ENCODE results near the gene EFNB2.

Gene EFNB2

GRCh38 chr13:106548064-106548696 lies 12.7 kb upstream of the EFNB2 start:
- DNase-seq = no peak

GRCh38 chr13:106541826-106542225 lies 6.4 kb upstream of the EFNB2 start:
- DNase-seq = no peak

GRCh38 chr13:106540613-106541012 lies 5.2 kb upstream of the EFNB2 start:
- DNase-seq = no peak

GRCh38 chr13:106537521-106537920 lies 2.1 kb upstream of the EFNB2 start:
- DNase-seq = no peak

GRCh38 chr13:106536244-106537034 lies 977 bp upstream of the EFNB2 start:
- DNase-seq = peak; percentile 91 to 92

GRCh38 chr13:106534639-106535551 lies 567 bp downstream of the EFNB2 start:
- DNase-seq = peak in 1 of 2 experiments; percentile 12

GRCh38 chr13:106533943-106534638 lies 1.4 kb downstream of the EFNB2 start:
- peak; percentile 11 to 24 for DNase-seq

GRCh38 chr13:106533101-106533942 lies 2.1 kb downstream of the EFNB2 start:
- DNase-seq = peak; percentile 22 to 39

- DNase-seq = no peak
Observed at GRCh38 chr13:106532111-106532929, 3.1 kb downstream of the EFNB2 start.

GRCh38 chr13:106530980-106531481 lies 4.4 kb downstream of the EFNB2 start:
- DNase-seq = no peak

- no peak for DNase-seq
Observed at GRCh38 chr13:106530171-106530851, 5.2 kb downstream of the EFNB2 start.

GRCh38 chr13:106529415-106530170 lies 5.9 kb downstream of the EFNB2 start:
- DNase-seq = no peak

GRCh38 chr13:106528718-106529414 lies 6.6 kb downstream of the EFNB2 start:
- no peak for DNase-seq

GRCh38 chr13:106527826-106528225 lies 7.6 kb downstream of the EFNB2 start:
- DNase-seq = no peak

GRCh38 chr13:106527445-106527801 lies 8.0 kb downstream of the EFNB2 start:
- no peak for DNase-seq

GRCh38 chr13:106526738-106527444 lies 8.6 kb downstream of the EFNB2 start:
- no peak for DNase-seq

GRCh38 chr13:106525865-106526264 lies 9.6 kb downstream of the EFNB2 start:
- DNase-seq = no peak

GRCh38 chr13:106524108-106524507 lies 11.4 kb downstream of the EFNB2 start:
- no peak for DNase-seq
